Activated CD8-positive, alpha-beta memory T cell treated with anti-CD3 and anti-CD28 coated beads for 36 hours (primary cell): ENCODE data around the gene ERICH6B. TPM values are rescaled to one million over a fixed set of nuclear protein-coding genes. Genes with fewer than 3 reads are reported as not detected.

Experiments
- CTCF ChIA-PET: fragments of 350-600 bp; sonication (Branson Sonifier 250); formaldehyde crosslinking; loops from one replicate; lab custom pipeline; 2021; ENCODE audit warnings: antibody characterized with exemption; lab: Charles Lee
- POLR2A ChIA-PET: fragments of 350-600 bp; sonication (Branson Sonifier 250); formaldehyde crosslinking; loops from one replicate; lab custom pipeline; 2021; ENCODE audit warnings: antibody characterized with exemption; lab: Charles Lee
- total RNA-seq, 2 experiments: library from RNA; stranded (reverse); gene quantifications; one replicate each; pipeline ENCODE4 v1.2.3, GENCODE V29; 2021

Gene ERICH6B
- total RNA-seq, 2 experiments from 2014 or later = not detected

DNA sequence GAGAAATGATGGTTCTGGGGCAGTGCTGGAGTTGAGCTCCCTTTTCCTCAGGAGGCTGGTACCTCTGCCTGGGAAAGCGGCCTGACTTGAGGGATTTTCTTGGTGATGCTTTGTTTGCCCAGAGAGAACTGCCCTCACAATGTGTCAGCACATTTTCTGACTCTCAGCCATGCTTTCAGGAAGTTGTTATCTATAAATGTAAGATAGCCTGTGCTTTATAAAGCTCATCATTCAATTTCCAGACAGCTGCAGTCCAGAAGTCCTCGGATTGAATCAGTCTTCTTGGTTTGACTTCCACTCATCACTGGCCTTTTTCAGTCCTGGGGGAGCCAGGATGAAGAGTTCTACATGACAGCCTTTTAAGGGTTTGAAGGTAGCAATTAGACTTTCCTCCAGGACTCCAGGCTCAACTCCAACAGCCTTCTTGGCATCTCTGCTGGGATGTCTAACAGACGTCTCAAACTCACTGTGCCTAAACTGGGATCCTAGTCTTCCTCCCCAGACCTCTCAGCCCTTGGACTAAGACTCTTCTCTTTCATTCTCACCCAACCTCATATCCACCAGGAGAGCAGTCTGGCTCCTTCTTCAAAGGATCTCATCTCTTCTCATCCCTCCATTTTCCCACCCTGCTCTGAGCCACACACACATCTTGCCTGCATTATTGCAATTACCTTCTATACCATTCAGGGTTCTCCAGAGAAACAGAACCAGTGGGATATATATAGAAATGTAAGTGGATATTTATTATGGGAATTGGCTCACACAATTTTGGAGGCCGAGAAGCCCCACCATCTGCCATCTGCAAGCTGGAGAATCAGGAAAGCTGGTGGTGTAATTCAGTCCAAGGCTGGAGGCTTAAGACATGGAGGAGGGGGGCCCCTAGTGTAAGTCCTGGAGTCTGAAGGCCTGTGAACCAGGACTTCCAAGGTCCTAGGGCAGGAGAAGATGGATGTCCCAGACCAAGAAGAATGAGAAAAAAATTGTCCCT is 13.1 kb downstream of the ERICH6B start:
- ChIA-PET CTCF (interaction anchor here (1.1 kb wide), 1 partner anchor 10 kb away, joined by 3 read pairs; no protein-coding TSS in a partner anchor), POLR2A (no interaction called here)

DNA sequence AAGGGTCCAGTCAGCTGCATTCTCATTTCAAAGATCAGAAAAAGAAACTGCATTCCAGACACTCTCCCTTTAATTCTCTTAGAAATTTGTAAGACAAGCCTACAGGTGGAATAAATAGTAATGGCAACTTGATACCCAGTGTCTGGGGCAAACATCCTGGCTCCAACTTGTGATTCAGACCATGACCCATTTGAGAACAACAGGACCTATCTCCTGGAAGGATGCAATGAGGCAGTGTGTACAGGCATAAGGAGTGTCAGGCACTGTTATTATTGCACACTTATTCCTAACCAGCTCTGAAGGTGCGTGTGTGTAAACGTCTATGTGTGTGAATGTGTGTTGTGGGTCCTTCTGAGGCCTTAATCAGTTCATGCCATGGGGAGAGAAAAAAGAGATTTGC is 13.9 kb downstream of the ERICH6B start:
- ChIA-PET POLR2A (no interaction called here), CTCF (no interaction called here)

DNA sequence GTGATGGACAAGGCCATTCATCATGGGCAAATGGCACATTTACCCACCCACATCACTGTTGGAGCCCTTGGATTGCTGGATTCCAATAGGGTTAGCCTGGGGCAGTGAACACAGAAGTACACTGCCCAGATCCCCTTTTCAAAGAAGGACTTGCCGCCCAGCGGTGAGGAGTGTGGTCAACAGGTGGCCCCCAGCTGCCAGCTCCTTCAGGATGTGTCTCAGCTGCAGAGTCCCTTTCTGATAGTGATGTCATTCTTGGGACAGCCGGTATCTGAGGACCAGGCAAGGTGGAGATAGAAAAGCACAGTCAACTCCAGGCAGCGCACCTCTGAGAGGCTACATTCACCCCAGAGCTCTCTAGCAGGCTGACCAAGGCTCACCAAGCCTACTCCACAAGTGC is 16.9 kb downstream of the ERICH6B start:
- CTCF ChIA-PET = no interaction called here

DNA sequence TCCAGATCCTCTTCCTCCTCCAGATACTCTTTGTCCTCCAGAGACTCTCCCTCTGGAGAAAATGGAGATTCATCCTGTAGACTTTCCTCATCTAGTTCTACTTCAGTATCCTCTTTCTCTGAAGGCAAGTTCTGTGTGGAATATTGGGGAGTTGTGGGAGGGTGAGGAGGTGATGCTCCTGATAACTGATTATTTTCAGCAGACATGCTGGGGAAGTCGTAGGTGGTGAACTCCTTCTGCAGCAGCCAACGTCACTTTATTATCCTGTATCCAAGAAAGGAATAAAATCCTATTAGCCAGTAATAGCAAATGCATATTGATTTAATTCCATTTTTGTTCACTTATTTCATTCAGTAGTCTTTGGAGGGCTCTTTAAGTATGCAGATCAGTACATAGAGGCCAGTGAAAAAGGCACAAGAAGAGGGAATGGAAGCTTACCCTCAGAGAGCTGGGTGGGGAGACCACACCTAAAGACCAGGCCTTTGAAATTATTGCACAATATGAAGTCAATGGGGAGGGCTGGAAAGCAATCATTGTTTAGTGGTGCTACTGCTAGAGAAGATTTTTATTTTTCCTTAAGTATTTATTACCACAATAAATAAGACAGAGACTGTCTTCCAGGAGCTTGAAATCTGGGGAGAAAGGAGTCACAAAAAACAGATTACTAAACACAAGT is 18.6 kb downstream of the ERICH6B start:
- ChIA-PET CTCF (no interaction called here), POLR2A (no interaction called here)

More for the DNA sequence above, 16.9 kb downstream of the ERICH6B start:
- POLR2A ChIA-PET = no interaction called here

DNA sequence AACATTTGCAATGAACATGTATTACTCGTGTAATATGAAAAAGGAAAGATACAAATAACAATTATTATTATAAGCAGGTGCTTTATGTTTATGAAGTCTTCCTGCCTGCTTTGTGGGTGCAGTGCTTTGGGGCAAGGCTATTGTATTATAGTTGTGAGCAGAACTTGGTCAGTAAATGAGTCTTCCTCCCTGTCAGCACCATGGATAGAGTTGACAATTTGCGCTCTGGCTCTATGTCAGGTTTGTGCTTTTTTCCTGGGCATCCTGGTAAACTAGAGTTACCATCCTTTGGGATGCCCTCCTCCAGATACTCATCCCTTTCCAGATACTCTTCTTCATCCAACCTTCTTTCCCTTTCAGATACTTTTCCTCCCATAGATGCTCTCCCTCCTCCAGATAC is 19.6 kb downstream of the ERICH6B start:
- POLR2A ChIA-PET = no interaction called here
- CTCF ChIA-PET = no interaction called here

DNA sequence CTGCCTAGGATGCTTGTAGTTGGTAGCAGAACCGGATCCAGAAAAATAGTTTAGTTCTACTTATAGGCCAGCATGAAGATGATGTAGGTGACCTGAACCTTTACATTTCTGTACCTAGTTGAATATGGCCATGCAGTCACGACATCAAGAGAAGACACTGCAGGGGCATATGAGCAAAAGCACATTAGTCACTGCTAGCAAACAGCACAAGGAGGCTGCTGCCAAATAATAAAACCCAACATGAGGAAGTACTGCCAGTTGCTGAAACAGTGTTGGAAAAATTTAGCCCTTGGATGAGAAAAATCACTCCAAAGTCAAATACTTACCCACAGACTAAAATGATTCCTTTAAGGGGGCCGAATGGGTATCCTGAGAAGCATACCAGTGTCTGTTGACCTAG is 20.8 kb downstream of the ERICH6B start:
- CTCF ChIA-PET = no interaction called here

DNA sequence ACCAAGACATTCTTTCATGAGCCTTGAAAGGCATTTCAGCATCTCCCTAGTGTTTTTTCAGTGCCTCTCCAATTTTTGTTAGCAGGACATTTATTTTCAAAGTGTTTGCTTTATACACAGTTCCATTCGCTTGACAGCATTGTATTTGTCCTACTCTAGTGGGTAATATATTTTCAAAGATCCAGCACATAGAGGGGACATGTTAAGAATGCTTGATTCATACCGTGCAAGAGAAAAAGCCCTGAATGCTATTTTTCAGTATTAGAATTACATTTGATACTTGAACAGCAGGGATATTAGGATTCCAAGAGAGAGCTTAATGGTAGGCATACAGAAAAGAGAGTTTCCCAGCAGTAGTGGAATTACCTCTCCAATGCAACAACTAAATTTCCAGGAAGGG is 21.3 kb downstream of the ERICH6B start:
- POLR2A ChIA-PET = no interaction called here
- CTCF ChIA-PET = no interaction called here

More for the DNA sequence above, 20.8 kb downstream of the ERICH6B start:
- POLR2A ChIA-PET = no interaction called here

DNA sequence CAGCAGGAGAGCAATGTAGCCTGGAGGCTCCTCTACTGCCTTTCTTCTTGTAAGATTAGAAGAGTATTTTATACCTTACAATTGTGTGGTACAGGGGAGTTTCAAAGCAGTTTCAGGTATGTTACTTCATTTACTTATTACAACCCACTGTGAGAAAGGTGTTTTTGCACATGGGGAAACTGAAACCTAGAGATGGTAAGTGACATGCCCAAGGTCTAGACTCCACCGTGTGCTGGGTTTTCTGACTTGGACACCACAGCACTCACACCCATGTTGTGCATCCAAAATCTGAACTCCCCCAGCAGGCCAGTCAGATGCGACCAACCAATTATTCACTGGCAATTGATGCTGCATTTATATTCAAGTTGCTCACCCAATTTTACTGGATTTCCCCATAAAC is 22.8 kb downstream of the ERICH6B start:
- CTCF ChIA-PET = no interaction called here
- POLR2A ChIA-PET = no interaction called here

DNA sequence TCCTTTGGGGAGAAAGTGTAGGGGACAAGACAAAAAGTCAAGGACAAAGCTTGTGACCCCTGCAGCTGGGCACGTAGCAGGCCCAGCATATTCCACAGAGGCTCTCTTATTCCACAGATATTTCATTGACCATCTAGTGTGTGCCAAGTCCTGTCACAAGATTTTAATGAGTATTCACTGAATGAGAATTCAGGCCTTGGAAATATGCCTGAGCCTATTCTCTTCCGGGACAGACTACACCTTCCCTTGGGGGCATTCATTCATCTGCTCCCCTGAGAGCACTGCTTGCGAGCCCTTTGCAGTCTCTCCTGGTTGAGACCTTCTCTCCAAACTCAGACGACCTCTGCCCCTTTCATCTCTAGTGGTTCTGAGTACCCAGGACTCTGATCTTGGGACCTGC is 25.5 kb downstream of the ERICH6B start:
- ChIA-PET CTCF (no interaction called here), POLR2A (no interaction called here)

DNA sequence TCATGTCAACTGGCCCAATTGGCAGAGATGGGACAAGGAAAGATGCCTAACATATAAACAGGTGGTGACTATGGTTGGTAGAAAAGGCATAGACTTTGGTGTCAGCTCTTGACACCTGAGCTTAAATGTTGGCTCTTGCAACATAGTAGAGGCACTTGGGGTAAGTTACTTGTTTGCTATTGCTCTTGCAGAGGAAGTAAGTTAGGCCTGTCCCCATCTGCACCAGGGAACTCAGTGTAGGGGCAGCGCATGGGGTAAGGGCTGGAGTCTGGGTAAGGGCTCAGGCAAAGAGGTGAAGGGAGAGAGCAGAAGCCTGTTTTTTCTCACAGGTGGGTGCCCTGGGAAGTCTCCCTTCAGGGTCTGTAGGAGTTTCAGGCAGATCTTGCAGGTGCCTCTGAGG is 27.6 kb downstream of the ERICH6B start:
- POLR2A ChIA-PET = no interaction called here
- CTCF ChIA-PET = no interaction called here

DNA sequence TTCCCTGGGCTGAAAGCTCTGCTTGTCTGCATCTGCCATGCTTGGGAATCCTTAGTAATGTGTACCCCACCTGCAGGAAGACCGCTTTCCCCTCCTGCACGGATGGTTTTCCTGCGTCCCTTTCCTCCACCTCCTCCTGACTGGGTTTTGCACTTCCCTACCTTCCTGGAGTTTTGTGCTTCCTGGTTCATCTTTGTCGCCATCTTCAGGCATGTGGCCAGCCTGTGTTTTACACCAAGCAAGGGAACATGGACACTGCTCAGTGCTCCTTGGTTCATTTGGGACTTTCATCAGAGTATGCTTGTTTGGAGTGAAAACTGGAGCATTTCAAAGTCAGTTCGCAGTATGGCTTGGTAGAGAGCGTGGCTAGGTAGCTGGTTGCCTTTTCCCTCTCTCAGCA is 30.7 kb downstream of the ERICH6B start:
- ChIA-PET CTCF (no interaction called here), POLR2A (no interaction called here)

DNA sequence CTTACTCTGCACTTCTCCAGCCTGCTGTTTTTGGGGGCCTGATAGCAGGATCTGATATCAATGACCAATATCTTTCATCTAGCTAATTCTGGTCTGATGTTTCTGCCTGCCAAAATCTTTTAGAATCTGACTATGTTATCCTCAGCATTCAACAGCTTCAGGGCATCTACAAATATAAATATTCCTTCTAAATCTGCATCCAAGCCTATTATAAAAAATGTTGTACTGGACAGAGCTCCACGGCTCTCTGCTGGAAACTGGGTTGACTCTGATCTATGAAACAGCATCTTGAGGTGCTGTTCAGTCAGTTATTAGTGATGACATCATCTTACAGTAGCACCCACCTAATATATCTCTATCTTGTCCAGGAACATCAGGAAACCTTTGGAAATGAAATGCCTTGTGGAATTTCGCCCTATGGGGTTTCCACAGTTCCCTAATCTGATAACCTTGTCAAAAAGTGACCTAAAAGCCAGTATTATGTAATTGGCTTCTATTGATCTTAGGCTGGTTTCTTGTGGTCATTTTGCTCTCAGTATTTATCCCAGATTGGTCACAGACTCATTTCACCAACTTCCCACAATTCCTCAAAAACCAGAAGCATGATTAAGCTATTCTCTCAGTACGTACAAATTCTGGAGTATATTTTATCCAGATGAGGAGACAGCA is 33.0 kb downstream of the ERICH6B start:
- ChIA-PET POLR2A (interaction anchor here (0.5 kb wide), 1 partner anchor 100 kb away, joined by 4 read pairs; no protein-coding TSS in a partner anchor), CTCF (no interaction called here)

DNA sequence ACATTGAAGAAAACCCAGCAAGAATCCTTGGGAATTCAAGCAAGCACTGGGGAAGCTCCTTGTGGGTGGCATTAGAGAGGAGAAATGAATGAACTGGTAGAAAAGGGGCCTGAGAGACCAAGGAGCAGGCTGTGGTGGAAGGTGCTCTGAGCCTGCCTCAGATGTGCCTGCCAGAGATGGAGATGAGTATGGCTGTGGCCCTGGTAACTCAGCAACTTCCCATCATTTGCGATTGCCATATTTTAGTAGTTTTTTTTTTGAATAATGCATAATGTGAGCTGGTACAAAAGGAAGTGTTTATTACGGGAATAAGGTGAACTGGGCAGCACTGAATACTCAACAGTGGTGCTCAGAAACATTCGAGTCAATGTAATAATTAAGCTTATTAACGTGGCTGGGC is 39.1 kb downstream of the ERICH6B start:
- CTCF ChIA-PET = no interaction called here
- POLR2A ChIA-PET = no interaction called here

DNA sequence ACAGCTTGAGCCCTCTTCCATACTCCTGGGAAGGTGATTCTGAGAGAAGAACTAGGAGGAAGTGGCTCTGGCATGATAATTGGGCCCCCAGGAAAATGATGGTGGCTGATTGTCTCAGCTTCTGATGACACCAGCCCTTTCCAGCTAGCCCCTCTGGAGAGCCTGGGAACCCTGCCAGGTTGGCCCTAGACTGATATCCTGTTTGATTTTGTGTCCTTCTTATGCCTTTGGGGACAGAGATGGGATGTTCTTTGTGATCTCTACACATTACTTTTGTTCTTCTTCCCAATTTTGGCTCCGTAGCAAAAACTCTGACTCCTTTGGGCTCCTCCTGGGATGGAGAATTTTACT is 39.7 kb downstream of the ERICH6B start:
- ChIA-PET CTCF (no interaction called here), POLR2A (no interaction called here)

DNA sequence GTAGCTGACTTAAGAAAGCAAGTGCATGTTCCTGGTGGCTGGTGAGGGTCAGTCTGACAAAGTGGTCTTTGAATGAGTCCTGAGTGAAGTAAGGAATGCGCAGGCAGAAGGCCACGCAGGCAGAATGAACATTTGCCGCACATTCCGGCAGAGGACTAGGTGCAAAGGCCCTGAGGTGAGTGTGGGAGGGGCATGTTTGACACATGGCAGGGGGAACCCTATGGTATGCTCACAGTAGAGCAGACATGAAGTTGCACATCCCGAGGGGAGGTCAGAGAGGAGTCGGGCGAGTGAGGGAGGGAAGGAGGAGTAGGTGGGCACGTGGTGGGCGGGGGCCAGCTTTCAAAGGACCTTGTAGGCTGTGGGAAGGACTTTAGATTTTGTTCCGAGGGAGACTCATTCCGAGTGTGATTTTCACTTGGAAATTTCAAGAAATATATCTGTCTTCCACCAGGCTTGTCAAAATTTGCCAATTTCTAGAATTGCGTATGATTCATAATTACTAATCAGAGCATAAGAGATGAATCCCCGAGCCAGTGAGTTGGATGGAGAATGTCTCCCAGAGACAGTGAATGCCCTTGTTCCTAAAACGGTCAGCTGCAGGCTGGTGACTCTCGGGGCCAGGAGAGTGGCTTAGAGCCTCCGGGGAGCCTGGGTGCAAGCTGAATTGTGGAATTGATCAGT is 40.3 kb downstream of the ERICH6B start:
- ChIA-PET CTCF (no interaction called here), POLR2A (no interaction called here)

DNA sequence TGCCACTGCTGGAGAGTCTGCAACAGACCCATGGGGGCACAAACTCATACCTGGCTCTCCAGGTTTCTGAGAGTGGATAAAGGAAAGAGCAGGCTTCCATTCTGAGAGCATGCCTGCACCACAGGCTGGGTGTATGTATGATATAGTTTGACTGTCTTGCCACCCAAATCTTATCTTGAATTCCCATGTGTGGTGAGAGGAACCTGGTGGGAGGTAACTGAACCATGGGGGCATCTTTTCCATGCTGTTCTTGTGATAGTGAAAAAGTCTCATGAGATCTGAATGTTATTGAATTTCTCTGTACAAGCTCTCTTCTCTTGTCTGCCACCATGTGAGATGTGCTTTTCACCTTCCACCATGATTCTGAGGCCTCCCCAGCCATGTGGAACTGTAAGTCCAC is 50.2 kb downstream of the ERICH6B start:
- ChIA-PET POLR2A (no interaction called here), CTCF (no interaction called here)

DNA sequence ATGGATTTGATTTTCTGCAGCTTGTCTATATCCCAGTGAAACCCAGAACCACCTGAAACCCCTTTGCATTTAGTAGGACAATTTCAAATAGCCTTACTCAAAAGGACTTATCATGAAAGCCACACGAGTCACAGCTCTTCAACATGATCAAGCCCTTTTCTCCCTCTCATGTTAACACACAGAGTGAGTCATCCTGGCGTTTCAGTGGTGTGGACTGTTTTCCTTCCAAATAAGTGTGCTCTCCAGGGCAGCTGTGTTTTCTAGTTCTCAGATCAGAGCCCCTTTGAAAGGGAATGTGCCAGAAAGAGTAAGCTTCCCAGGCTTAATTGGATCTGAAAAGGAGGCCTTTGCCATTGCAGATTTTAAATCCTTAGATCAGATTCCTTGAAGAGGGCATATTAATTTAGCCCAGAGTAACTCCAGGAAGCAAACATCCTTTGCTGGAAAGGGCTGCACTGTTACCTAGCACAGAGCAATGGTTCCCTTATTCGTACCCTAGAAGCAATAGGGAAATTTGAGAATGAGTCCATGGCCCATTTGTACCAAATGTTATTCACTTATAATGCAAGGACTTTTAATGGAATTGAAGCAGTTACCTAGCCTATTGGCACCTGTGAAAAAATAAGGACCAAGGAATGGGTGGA is 51.3 kb downstream of the ERICH6B start:
- POLR2A ChIA-PET = no interaction called here
- CTCF ChIA-PET = no interaction called here

DNA sequence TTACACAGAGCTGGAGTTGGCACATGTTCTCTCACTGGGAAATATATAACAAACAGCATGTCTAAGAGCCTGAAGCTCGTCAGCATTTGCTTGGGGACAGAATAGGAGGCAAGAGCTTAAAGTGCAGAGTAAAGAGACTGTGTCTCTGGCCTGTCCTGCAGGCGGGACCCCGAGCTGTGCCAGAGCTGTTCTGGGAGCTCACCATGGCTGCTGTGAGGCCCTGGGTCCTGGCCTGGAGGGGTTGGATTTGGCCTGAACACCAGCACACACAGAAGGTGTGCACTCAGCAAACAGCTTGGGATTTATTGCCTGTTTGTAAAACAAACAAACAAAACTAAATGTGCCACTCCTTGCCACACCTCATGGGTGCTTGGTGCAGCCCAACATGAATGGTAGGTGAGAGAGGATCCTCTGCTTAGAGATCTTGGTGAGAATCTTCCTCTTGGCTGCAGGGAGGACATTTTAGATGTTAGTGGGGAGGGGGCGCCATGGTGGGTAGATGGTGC is 60.9 kb downstream of the ERICH6B start:
- ChIA-PET CTCF (no interaction called here), POLR2A (no interaction called here)

DNA sequence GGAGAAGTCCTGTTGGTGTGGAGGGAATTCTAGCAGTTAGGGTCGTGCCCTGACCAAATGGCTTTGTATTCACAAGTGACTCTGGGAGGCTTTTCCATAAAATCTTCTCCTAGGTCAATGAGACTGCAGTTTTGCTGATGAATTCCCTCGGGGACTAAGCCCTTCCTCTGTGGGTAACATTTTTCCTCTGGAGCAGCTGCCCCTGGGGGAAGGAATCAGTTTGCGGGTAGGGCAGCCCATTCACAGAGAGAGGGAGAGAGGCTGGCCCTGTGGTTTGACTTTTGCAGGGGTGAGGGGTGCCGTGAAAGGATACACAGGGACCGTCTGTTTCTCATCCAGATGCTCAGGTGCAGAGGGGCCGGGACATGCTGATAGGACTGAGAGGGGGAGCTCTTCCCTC is 67.3 kb downstream of the ERICH6B start:
- ChIA-PET CTCF (no interaction called here), POLR2A (no interaction called here)
